GM12878 (cell line): Measurements from ENCODE around the gene TGFBR1. TPM values are rescaled to one million over a fixed set of nuclear protein-coding genes. Genes with fewer than 3 reads are reported as not detected.

ENCODE experiments used
- ATAC-seq: fragments of 200-7000 bp; cut with Tn5 transposase; 3 replicates; pipeline ENCODE4 v1.9.1; 2020; ENCODE audit warnings: mild to moderate bottlenecking, moderate library complexity
- BruUV-seq: library from RNA; stranded (reverse); fragments of 400-500 nt; replicated peaks from 2 replicates; lab custom pipeline; 2021; lab: Mats Ljungman, UMichigan
- CTCF ChIA-PET: fragments of 300-600 bp; sonication (Branson Sonifier 250); formaldehyde crosslinking; extraction: SDS; loops from one replicate; lab custom pipeline; 2021; ENCODE audit warnings: inconsistent platforms; lab: Yijun Ruan, JAX
- POLR2A ChIA-PET: fragments of 350-600 bp; formaldehyde crosslinking; extraction: SDS; loops from one replicate; lab custom pipeline; 2021; ENCODE audit warnings: inconsistent platforms; lab: Charles Lee
- RAD21 ChIA-PET: fragments of 300-600 bp; sonication (Branson Sonifier 250); formaldehyde crosslinking; loops from one replicate; lab custom pipeline; 2023; ENCODE audit warnings: antibody characterized with exemption; ENCODE audit not compliant: unreplicated experiment; lab: Charles Lee
- SMC1A ChIA-PET: fragments of 300-600 bp; sonication (Branson Sonifier 250); formaldehyde crosslinking; loops from one replicate; lab custom pipeline; 2023; ENCODE audit not compliant: unreplicated experiment, uncharacterized antibody; lab: Charles Lee
- DNase-seq: peaks from one replicate; pipeline ENCODE4 v3.0.0-alpha.2; 2011; ENCODE audit warnings: low read depth, low spot score
- FAIRE-seq: peaks from 3 replicates; lab custom pipeline; 2011; peaks lifted over from hg19 to GRCh38; lab: Jason Lieb, UNC
- H2AFZ ChIP-seq: 2 replicates; pipeline ENCODE4 v1.6.0; 2011; ENCODE audit warnings: low read depth, low read length, control low read depth; ENCODE audit not compliant: control insufficient read depth
- H3K27ac ChIP-seq: 2 replicates; pipeline ENCODE4 v1.5.1; 2011; ENCODE audit warnings: control low read depth; ENCODE audit not compliant: control insufficient read depth, insufficient read depth
- H3K27me3 ChIP-seq, 2 experiments: replicated peaks in 1 of 2; 2 replicates each; pipeline versions ENCODE4 v1.6.0 to v1.6.1; 2011; ENCODE audit warnings: low read length in 1 of 2; ENCODE audit not compliant: control insufficient read depth in 2 of 2, insufficient read depth in 2 of 2
- H3K36me3 ChIP-seq, 2 experiments: 2 replicates each; pipeline ENCODE4 v1.5.1; 2011; ENCODE audit warnings: low read length in 1 of 2; ENCODE audit not compliant: control insufficient read depth in 2 of 2, insufficient read depth in 2 of 2
- H3K4me1 ChIP-seq: 2 replicates; pipeline ENCODE4 v1.6.1; 2011; ENCODE audit warnings: mild to moderate bottlenecking, low read length, moderate library complexity, mixed read lengths; ENCODE audit not compliant: control insufficient read depth, insufficient read depth
- H3K4me2 ChIP-seq: 2 replicates; pipeline ENCODE4 v1.6.0; 2011; ENCODE audit warnings: control low read depth; ENCODE audit not compliant: control insufficient read depth, insufficient read depth
- H3K4me3 ChIP-seq: fragments of 200-600 bp; sonication (generic); 2 replicates; pipeline ENCODE4 v1.5.1; 2016
- H3K79me2 ChIP-seq: 2 replicates; pipeline ENCODE4 v1.6.0; 2011; ENCODE audit warnings: low read length; ENCODE audit not compliant: control insufficient read depth, insufficient read depth
- H3K9ac ChIP-seq: 2 replicates; pipeline ENCODE4 v1.8.0; 2011; ENCODE audit warnings: low read length, control low read depth, mixed read lengths; ENCODE audit not compliant: control insufficient read depth, insufficient read depth
- H3K9me3 ChIP-seq: replicated peaks from 3 replicates; pipeline ENCODE4 v1.5.1; 2011; ENCODE audit warnings: mild to moderate bottlenecking, low read length; ENCODE audit not compliant: control insufficient read depth, insufficient read depth
- H4K20me1 ChIP-seq: 2 replicates; pipeline ENCODE4 v1.6.0; 2011; ENCODE audit not compliant: control insufficient read depth, insufficient read depth
- WGBS: methylation state at CpG from one replicate; pipeline ENCODE4 v1.1.6; 2016; ENCODE audit warnings: low lambda C conversion rate; ENCODE audit not compliant: insufficient replicate concordance, insufficient coverage; ENCODE audit errors: missing lambda C conversion rate; 5-methylcytosine and 5-hydroxymethylcytosine counted together
- in situ Hi-C: fragments of 300-500 bp; cut with MboI; formaldehyde crosslinking; loops from 9 replicates; pipeline ENCODE4 v1.14.3; 2018; ENCODE audit warnings: mixed read lengths
- intact Hi-C: fragments of 100-400 bp; cut with micrococcal nuclease; formaldehyde crosslinking; loops from one replicate; pipeline ENCODE4 v1.14.2; 2022; ENCODE audit not compliant: unreplicated experiment
- polyA plus RNA-seq, 11 experiments: library from polyadenylated mRNA; depleted of rRNA in 4 of 11; unstranded in 6 of 11; stranded (reverse) in 5 of 11; fragments of >200 nt; fragmentation: Nextera tagmentation in 4 of 11; fragmentation: Illumina TruSeq in 1 of 11; extraction: Ambion mirVana in 4 of 11; extraction: Trizol in 1 of 11; gene quantifications; 1 replicate in 1 of 11; 2 replicates in 10 of 11; pipeline versions ENCODE4 v1.2.1 to v1.2.3, GENCODE V29; 2011 to 2016; ENCODE audit warnings: inconsistent platforms in 2 of 11, missing spikeins in 2 of 11, low read depth in 1 of 11
- total RNA-seq, 4 experiments: library from RNA; depleted of rRNA in 3 of 4; stranded (reverse); fragments of >200 nt in 3 of 4; fragmentation: Illumina TruSeq in 1 of 4; extraction: Trizol in 1 of 4; gene quantifications; 2 replicates each; pipeline versions ENCODE4 v1.2.1 to v1.2.3, GENCODE V29; 2013 to 2021
- TF ChIP-seq, protein P1 (sequence below), 3 experiments: IDR thresholded peaks in 2 of 3; conservative IDR thresholded peaks in 1 of 3; 2 replicates each; pipeline ENCODE4 v1.5.1; 2011; ENCODE audit warnings: low read depth in 3 of 3, low read length in 3 of 3, mild to moderate bottlenecking in 3 of 3, control low read depth in 2 of 3, moderate library complexity in 2 of 3, inconsistent platforms in 1 of 3, mixed read lengths in 1 of 3; ENCODE audit not compliant: control insufficient read depth in 2 of 3, insufficient read depth in 1 of 3; ENCODE audit errors: extremely low read depth in 1 of 3
- TF ChIP-seq, protein P2 (sequence below): fragments of 450-650 bp; IDR thresholded peaks from 2 replicates; pipeline ENCODE4 v1.6.1; 2016; ENCODE audit warnings: mild to moderate bottlenecking

Gene TGFBR1
- total and polyA plus RNA-seq, 10 of the 15 experiments (the other 5 are each of a cell fraction or from before 2014, with no cell fraction given): 2.9 to 27.2 (median 16.6) TPM

DNA sequence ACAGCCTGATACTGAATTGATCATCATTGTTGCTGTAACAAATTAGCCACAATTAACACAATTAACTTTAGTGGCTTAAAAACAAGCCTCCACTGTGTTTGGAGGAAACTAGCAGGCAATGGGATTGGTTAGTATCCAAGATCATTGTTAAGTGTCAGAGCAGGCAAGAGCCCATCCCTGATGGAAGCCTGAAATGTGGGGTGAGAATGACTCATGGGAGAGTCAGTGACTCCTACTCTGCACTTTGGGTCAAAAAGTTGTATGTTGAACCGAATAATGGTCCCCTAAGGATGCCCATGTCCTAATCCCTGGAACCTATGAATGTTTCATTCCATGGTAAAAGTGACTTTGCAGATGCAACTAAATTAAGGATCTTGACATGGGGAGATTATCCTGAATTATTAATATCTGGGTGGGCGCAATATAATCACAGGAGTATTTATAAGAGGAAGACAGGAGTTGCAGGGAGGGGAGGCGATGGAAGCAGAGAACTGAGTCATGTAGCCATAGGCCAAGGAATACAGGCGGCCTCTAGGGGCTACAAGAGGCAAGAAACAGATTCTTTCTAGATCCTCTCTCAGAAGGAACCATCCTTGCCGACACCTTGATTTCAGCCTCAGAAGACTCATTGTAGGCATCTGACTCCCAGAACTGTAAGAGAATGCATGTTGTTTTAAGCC is 88.0 kb downstream of the TGFBR1 start:
- no peak for ATAC-seq
- H3K36me3 ChIP-seq: no peaks in the 10 kb centered on the region
- CTCF ChIA-PET: interaction anchor here (1.0 to 8.6 kb wide), 4 partner anchors 8 to 38 kb away, joined by 3 to 96 read pairs (median 6); no protein-coding TSS in a partner anchor

More for the DNA sequence above, 88.0 kb downstream of the TGFBR1 start:
- TF ChIP-seq, protein P1, sequence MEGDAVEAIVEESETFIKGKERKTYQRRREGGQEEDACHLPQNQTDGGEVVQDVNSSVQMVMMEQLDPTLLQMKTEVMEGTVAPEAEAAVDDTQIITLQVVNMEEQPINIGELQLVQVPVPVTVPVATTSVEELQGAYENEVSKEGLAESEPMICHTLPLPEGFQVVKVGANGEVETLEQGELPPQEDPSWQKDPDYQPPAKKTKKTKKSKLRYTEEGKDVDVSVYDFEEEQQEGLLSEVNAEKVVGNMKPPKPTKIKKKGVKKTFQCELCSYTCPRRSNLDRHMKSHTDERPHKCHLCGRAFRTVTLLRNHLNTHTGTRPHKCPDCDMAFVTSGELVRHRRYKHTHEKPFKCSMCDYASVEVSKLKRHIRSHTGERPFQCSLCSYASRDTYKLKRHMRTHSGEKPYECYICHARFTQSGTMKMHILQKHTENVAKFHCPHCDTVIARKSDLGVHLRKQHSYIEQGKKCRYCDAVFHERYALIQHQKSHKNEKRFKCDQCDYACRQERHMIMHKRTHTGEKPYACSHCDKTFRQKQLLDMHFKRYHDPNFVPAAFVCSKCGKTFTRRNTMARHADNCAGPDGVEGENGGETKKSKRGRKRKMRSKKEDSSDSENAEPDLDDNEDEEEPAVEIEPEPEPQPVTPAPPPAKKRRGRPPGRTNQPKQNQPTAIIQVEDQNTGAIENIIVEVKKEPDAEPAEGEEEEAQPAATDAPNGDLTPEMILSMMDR (IDR thresholded peaks at IDR 0.05 in 2 of 3, conservative IDR thresholded peaks at IDR 0.05 in 1 of 3; ENCODE audit: control insufficient read depth in 2 of 3, extremely low read depth in 1 of 3, insufficient read depth in 1 of 3, low read depth in 3 of 3, low read length in 3 of 3): peak in 1 of 3 experiments; percentile 6; a peak in 1 of 6 replicates
- TF ChIP-seq, protein P2, sequence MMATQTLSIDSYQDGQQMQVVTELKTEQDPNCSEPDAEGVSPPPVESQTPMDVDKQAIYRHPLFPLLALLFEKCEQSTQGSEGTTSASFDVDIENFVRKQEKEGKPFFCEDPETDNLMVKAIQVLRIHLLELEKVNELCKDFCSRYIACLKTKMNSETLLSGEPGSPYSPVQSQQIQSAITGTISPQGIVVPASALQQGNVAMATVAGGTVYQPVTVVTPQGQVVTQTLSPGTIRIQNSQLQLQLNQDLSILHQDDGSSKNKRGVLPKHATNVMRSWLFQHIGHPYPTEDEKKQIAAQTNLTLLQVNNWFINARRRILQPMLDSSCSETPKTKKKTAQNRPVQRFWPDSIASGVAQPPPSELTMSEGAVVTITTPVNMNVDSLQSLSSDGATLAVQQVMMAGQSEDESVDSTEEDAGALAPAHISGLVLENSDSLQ: no peak
- H3K79me2 ChIP-seq: no peaks in the 10 kb centered on the region
- BruUV-seq: no TSS peak
- POLR2A ChIA-PET: no interaction called here
- H3K4me3 ChIP-seq: no peak overlapping the region
- H2AFZ ChIP-seq: no peak overlapping the region
- no peak overlapping the region for H3K27ac ChIP-seq
- FAIRE-seq: no peak
- H3K4me1 ChIP-seq: peaks cover 23% of the 10 kb centered on the region
- SMC1A ChIA-PET: interaction anchor here (1.1 to 2.9 kb wide), 2 partner anchors 8 to 11 kb away, joined by 4 to 16 read pairs; no protein-coding TSS in a partner anchor
- H4K20me1 ChIP-seq: no peaks in the 10 kb centered on the region
- peaks cover 1% of the 10 kb centered on the region; the same call in 2 of the 3 replicates for H3K9me3 ChIP-seq
- no peak overlapping the region for H3K9ac ChIP-seq
- intact Hi-C loops (no loop called here), in situ Hi-C loops (no loop called here)
- no peaks in the 10 kb centered on the region for H3K27me3 ChIP-seq
- WGBS: 68% methylated on average over 5 of the region's 5 CpGs
- H3K4me2 ChIP-seq: no peak overlapping the region
- DNase-seq: no peak
- RAD21 ChIA-PET: interaction anchor here (1.0 kb wide), 1 partner anchor 9 kb away, joined by 4 read pairs; no protein-coding TSS in a partner anchor
